Measurements from ENCODE around the gene FUNDC1.

Gene FUNDC1

GRCh38 chrX:44474410-44474809 lies 68.2 kb downstream of the FUNDC1 start:
- DNase-seq: no peak

Data from activated CD8-positive, alpha-beta memory T cell treated with anti-CD3 and anti-CD28 coated beads, Interleukin-2, amount 50 U/mL, for 4 hours (primary cell).